ENCODE data around the gene GHR.

GRCh38 chr5:42680046-42680445, 256.8 kb downstream of the GHR start:
- TF ChIP-seq EED (IDR thresholded peaks at IDR 0.05; ENCODE audit: low read depth) (no peak), ZNF274 (IDR thresholded peaks at IDR 0.05; ENCODE audit: insufficient read depth, insufficient read length) (no peak), CTCF (IDR thresholded peaks at IDR 0.05 in 2 of 3, conservative IDR thresholded peaks at IDR 0.05 in 1 of 3; ENCODE audit: control insufficient read depth in 2 of 3, extremely low read depth in 1 of 3, insufficient read depth in 1 of 3, low read depth in 3 of 3, low read length in 3 of 3) (no peak)

Measured in GM12878 (cell line).